HepG2 (cell line): ENCODE data around the gene HECTD1. TPM values are rescaled to one million over a fixed set of nuclear protein-coding genes. Genes with fewer than 3 reads are reported as not detected.
A peak's percentile ranks its signal among the peaks of the same experiment; 100 is the strongest.

ENCODE experiments used
- BCL3 ChIP-seq: sonication (generic); formaldehyde crosslinking; IDR thresholded peaks from 2 replicates; pipeline ENCODE4 v1.5.1; 2020; ENCODE audit warnings: mild to moderate bottlenecking, missing genetic modification reagents, moderate library complexity
- BRD4 ChIP-seq: sonication (generic); formaldehyde crosslinking; IDR thresholded peaks from 2 replicates; pipeline ENCODE4 v1.4.0; 2020; ENCODE audit warnings: missing genetic modification reagents
- KLF12 ChIP-seq: sonication (generic); formaldehyde crosslinking; IDR thresholded peaks from 2 replicates; pipeline ENCODE4 v1.4.0; 2020; ENCODE audit warnings: missing genetic modification reagents, borderline replicate concordance
- MYPOP ChIP-seq: sonication (generic); formaldehyde crosslinking; IDR thresholded peaks from 2 replicates; pipeline ENCODE4 v1.8.1; 2023; ENCODE audit warnings: mild to moderate bottlenecking, moderate library complexity, missing genetic modification reagents
- PHB2 ChIP-seq: fragments of 450-650 bp; IDR thresholded peaks from 2 replicates; pipeline ENCODE4 v1.6.1; 2018; ENCODE audit not compliant: partially characterized antibody
- STAT6 ChIP-seq: sonication (generic); formaldehyde crosslinking; IDR thresholded peaks from 2 replicates; pipeline ENCODE4 v1.4.0; 2020; ENCODE audit warnings: missing genetic modification reagents, mild to moderate bottlenecking, borderline replicate concordance
- TAF1 ChIP-seq: sonication (generic); formaldehyde crosslinking; IDR thresholded peaks from 2 replicates; pipeline ENCODE4 v1.4.0; 2020; ENCODE audit warnings: missing genetic modification reagents
- TARDBP ChIP-seq: sonication (generic); formaldehyde crosslinking; IDR thresholded peaks from 2 replicates; pipeline ENCODE4 v1.8.0; 2022; ENCODE audit warnings: mild to moderate bottlenecking, missing genetic modification reagents
- ZBTB25 ChIP-seq: IDR thresholded peaks from 2 replicates; pipeline ENCODE4 v1.6.1; 2018; ENCODE audit warnings: missing genetic modification reagents
- ZNF121 ChIP-seq: sonication (generic); formaldehyde crosslinking; IDR thresholded peaks from 2 replicates; pipeline ENCODE4 v1.5.0; 2020; ENCODE audit warnings: mild to moderate bottlenecking, missing genetic modification reagents
- ZNF362 ChIP-seq: sonication (generic); formaldehyde crosslinking; IDR thresholded peaks from 2 replicates; pipeline ENCODE4 v1.4.0; 2020; ENCODE audit warnings: missing genetic modification reagents, mild to moderate bottlenecking, borderline replicate concordance
- ZNF563 ChIP-seq: sonication (generic); formaldehyde crosslinking; IDR thresholded peaks from 2 replicates; pipeline ENCODE4 v1.8.0; 2022; ENCODE audit warnings: mild to moderate bottlenecking, moderate library complexity, missing genetic modification reagents
- ZNF746 ChIP-seq: sonication (generic); formaldehyde crosslinking; IDR thresholded peaks from 2 replicates; pipeline ENCODE4 v1.8.0; 2022; ENCODE audit warnings: mild to moderate bottlenecking, missing genetic modification reagents
- polyA plus RNA-seq, 8 experiments: library from polyadenylated mRNA; depleted of rRNA in 3 of 8; stranded (reverse) in 7 of 8; unstranded in 1 of 8; fragments of >200 nt; fragmentation: Illumina TruSeq in 4 of 8; extraction: Trizol in 4 of 8; gene quantifications; 2 replicates each; pipeline versions ENCODE4 v1.2.1 to v1.2.3, GENCODE V29; 2011 to 2016; ENCODE audit warnings: low read depth in 4 of 8, missing spikeins in 1 of 8, mixed read lengths in 1 of 8; ENCODE audit not compliant: insufficient read depth in 1 of 8
- total RNA-seq, 5 experiments: library from RNA; depleted of rRNA; stranded (reverse); fragments of >200 nt; fragmentation: Illumina TruSeq; extraction: Trizol; gene quantifications; 2 replicates each; pipeline ENCODE4 v1.2.3, GENCODE V29; 2016; ENCODE audit warnings: low read depth in 1 of 5
- TF ChIP-seq, protein P1 (sequence below): sonication (generic); formaldehyde crosslinking; IDR thresholded peaks from 2 replicates; pipeline ENCODE4 v1.5.0; 2020; ENCODE audit warnings: missing genetic modification reagents, mild to moderate bottlenecking, borderline replicate concordance
- TF ChIP-seq, protein P2 (sequence below): sonication (generic); formaldehyde crosslinking; IDR thresholded peaks from 2 replicates; pipeline ENCODE4 v1.4.0; 2020; ENCODE audit warnings: missing genetic modification reagents, mild to moderate bottlenecking, borderline replicate concordance

Gene HECTD1
- total and polyA plus RNA-seq, 2 of the 13 experiments (the other 11 are each of a cell fraction or from before 2014, with no cell fraction given) = 312 to 560 TPM

DNA sequence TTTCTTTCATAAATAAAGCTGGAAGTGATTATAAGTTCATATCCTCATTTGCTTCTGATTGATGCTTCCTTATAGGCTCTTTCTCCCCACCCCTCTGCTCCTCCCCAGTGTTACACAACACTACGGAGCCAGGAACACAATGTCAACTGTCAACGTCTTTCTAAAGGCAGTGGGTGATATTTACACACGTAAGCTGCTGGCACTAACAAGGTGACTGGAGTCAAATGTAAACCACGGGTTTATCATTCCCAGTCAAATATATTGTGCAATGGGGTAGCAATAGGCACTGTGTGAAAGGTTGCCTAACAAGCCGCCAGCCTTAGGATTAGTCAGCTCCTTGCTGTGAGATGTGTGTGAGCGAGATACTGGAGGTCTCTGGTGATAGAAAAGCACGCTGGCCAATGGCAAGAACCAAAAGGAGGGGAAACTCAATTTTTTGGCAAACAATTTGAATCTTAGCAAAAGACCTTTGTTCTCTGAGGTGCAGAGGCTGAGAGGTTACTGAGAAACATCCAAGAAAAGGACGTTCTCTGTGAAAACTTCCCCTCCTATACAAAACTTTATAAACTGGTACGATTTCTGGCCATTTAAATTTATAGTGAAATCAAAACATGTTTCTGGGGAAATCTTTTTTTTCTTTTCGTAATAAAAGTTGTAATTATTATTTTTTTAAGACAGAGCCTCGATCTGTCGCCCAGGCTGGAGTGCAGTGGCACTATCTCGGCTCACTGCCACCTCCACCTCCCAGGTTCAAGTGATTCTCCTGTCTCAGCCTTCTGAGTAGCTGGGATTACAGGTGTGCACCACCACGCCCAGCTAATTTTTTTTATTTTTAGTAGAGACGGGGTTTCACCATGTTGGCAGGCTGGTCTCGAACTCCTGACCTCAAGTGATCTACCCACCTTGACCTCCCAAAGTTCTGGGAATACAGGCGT lies 22.3 kb upstream of the HECTD1 start (continued):
- TF ChIP-seq BCL3 (CRISPR knock-in tag) = peak; percentile 99
- peak; percentile 100 for TF ChIP-seq BRD4 (CRISPR knock-in tag)
- peak; percentile 99 for TF ChIP-seq MYPOP (CRISPR knock-in tag)
- TF ChIP-seq ZNF121 (CRISPR knock-in tag) = peak; percentile 95
- TF ChIP-seq, protein P1, sequence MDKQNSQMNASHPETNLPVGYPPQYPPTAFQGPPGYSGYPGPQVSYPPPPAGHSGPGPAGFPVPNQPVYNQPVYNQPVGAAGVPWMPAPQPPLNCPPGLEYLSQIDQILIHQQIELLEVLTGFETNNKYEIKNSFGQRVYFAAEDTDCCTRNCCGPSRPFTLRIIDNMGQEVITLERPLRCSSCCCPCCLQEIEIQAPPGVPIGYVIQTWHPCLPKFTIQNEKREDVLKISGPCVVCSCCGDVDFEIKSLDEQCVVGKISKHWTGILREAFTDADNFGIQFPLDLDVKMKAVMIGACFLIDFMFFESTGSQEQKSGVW (CRISPR knock-in tag) = no peak; the same call in 1 of the 2 replicates
- peak; percentile 100 for TF ChIP-seq ZBTB25 (CRISPR knock-in tag)
- peak; percentile 100 for TF ChIP-seq TARDBP (CRISPR knock-in tag)
- TF ChIP-seq, protein P2, sequence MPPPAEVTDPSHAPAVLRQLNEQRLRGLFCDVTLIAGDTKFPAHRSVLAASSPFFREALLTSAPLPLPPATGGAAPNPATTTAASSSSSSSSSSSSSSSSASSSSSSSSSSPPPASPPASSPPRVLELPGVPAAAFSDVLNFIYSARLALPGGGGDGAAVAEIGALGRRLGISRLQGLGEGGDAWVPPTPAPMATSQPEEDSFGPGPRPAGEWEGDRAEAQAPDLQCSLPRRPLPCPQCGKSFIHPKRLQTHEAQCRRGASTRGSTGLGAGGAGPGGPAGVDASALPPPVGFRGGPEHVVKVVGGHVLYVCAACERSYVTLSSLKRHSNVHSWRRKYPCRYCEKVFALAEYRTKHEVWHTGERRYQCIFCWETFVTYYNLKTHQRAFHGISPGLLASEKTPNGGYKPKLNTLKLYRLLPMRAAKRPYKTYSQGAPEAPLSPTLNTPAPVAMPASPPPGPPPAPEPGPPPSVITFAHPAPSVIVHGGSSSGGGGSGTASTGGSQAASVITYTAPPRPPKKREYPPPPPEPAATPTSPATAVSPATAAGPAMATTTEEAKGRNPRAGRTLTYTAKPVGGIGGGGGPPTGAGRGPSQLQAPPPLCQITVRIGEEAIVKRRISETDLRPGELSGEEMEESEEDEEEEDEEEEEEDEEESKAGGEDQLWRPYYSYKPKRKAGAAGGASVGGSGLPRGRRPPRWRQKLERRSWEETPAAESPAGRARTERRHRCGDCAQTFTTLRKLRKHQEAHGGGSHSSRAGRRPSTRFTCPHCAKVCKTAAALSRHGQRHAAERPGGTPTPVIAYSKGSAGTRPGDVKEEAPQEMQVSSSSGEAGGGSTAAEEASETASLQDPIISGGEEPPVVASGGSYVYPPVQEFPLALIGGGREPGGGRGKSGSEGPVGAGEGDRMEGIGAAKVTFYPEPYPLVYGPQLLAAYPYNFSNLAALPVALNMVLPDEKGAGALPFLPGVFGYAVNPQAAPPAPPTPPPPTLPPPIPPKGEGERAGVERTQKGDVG = peak; percentile 99
- peak; percentile 100 for TF ChIP-seq STAT6
- TF ChIP-seq PHB2 = no peak
- TF ChIP-seq ZNF746 (CRISPR knock-in tag) = peak; percentile 99
- peak; percentile 95 for TF ChIP-seq ZNF563 (CRISPR knock-in tag)
- TF ChIP-seq TAF1 (CRISPR knock-in tag) = peak; percentile 65; the same call in 1 of the 2 replicates
- peak; percentile 94 for TF ChIP-seq ZNF362 (CRISPR knock-in tag)
- peak; percentile 98; the same call in 1 of the 2 replicates for TF ChIP-seq KLF12
